Measurements from ENCODE around the gene DLL4. TPM values are rescaled to one million over a fixed set of nuclear protein-coding genes. Genes with fewer than 3 reads are reported as not detected.

Gene DLL4
- total and polyA plus RNA-seq, 2 experiments from 2014 or later: 2.3 TPM; not detected in 1

DNA sequence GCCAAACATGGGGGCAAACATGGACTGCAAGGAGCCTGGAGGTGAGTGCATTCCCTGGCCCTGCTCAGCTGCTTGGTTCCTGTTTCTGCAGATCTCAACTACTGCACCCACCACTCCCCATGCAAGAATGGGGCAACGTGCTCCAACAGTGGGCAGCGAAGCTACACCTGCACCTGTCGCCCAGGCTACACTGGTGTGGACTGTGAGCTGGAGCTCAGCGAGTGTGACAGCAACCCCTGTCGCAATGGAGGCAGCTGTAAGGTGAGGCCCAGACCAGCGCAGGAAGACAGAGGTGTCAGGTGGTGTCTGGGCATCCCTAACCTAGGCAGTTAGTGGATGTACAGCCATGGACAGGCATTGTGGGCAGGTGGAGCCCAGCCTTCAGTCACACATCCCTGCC is 5.3 kb downstream of the DLL4 start:
- H3K36me3 ChIP-seq (replicated peaks; ENCODE audit: insufficient read depth, low read depth): no peaks in the 10 kb centered on the region
- WGBS (ENCODE audit: low lambda C conversion rate, missing lambda C conversion rate): 91% methylated on average over 6 of the region's 6 CpGs
- H3K9me2 ChIP-seq (replicated peaks; ENCODE audit: insufficient read depth): no peaks in the 10 kb centered on the region

DNA sequence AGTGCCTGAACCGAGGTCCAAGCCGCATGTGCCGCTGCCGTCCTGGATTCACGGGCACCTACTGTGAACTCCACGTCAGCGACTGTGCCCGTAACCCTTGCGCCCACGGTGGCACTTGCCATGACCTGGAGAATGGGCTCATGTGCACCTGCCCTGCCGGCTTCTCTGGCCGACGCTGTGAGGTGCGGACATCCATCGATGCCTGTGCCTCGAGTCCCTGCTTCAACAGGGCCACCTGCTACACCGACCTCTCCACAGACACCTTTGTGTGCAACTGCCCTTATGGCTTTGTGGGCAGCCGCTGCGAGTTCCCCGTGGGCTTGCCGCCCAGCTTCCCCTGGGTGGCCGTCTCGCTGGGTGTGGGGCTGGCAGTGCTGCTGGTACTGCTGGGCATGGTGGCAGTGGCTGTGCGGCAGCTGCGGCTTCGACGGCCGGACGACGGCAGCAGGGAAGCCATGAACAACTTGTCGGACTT is 7.1 kb downstream of the DLL4 start:
- Histone ChIP-seq H3K27ac (no peak overlapping the region), H3K9me2 (replicated peaks; ENCODE audit: insufficient read depth) (no peaks in the 10 kb centered on the region), H3K27me3 (peaks cover 3% of the 10 kb centered on the region), H4K20me1 (ENCODE audit: insufficient read depth, poor library complexity, severe bottlenecking) (no peaks in the 10 kb centered on the region), H3K9me3 (ENCODE audit: low read depth) (no peaks in the 10 kb centered on the region), H3K4me1 (ENCODE audit: insufficient read depth) (peaks cover 32% of the 10 kb centered on the region), H3K4me3 (no peak overlapping the region), H3K79me2 (no peaks in the 10 kb centered on the region), H3K4me2 (no peak overlapping the region), H2AFZ (no peak overlapping the region), H3K36me3 (replicated peaks; ENCODE audit: insufficient read depth, low read depth) (no peaks in the 10 kb centered on the region)
- TF ChIP-seq, protein P1, sequence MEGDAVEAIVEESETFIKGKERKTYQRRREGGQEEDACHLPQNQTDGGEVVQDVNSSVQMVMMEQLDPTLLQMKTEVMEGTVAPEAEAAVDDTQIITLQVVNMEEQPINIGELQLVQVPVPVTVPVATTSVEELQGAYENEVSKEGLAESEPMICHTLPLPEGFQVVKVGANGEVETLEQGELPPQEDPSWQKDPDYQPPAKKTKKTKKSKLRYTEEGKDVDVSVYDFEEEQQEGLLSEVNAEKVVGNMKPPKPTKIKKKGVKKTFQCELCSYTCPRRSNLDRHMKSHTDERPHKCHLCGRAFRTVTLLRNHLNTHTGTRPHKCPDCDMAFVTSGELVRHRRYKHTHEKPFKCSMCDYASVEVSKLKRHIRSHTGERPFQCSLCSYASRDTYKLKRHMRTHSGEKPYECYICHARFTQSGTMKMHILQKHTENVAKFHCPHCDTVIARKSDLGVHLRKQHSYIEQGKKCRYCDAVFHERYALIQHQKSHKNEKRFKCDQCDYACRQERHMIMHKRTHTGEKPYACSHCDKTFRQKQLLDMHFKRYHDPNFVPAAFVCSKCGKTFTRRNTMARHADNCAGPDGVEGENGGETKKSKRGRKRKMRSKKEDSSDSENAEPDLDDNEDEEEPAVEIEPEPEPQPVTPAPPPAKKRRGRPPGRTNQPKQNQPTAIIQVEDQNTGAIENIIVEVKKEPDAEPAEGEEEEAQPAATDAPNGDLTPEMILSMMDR (IDR thresholded peaks at IDR 0.05; ENCODE audit: poor library complexity): no peak
- TF ChIP-seq EZH2phosphoT487 (IDR thresholded peaks at IDR 0.05; ENCODE audit: low read depth, severe bottlenecking, unreplicated experiment) (no peak), EZH2 (IDR thresholded peaks at IDR 0.05; ENCODE audit: borderline replicate concordance) (no peak)
- no peak for DNase-seq (ENCODE audit: low spot score)
- 96% methylated on average over 31 of the region's 31 CpGs for WGBS (ENCODE audit: low lambda C conversion rate, missing lambda C conversion rate)

More for the DNA sequence above, 5.3 kb downstream of the DLL4 start:
- Histone ChIP-seq H3K27ac (no peak overlapping the region), H4K20me1 (ENCODE audit: insufficient read depth, poor library complexity, severe bottlenecking) (no peaks in the 10 kb centered on the region), H3K27me3 (peaks cover 6% of the 10 kb centered on the region), H3K4me2 (no peak overlapping the region), H3K79me2 (no peaks in the 10 kb centered on the region), H2AFZ (no peak overlapping the region), H3K4me1 (ENCODE audit: insufficient read depth) (peaks cover 42% of the 10 kb centered on the region), H3K9me3 (ENCODE audit: low read depth) (no peaks in the 10 kb centered on the region), H3K4me3 (no peak overlapping the region)
- TF ChIP-seq EZH2phosphoT487 (IDR thresholded peaks at IDR 0.05; ENCODE audit: low read depth, severe bottlenecking, unreplicated experiment) (no peak), EZH2 (IDR thresholded peaks at IDR 0.05; ENCODE audit: borderline replicate concordance) (no peak)
- TF ChIP-seq, protein P1 (IDR thresholded peaks at IDR 0.05; ENCODE audit: poor library complexity): no peak
- no peak for DNase-seq (ENCODE audit: low spot score)

DNA sequence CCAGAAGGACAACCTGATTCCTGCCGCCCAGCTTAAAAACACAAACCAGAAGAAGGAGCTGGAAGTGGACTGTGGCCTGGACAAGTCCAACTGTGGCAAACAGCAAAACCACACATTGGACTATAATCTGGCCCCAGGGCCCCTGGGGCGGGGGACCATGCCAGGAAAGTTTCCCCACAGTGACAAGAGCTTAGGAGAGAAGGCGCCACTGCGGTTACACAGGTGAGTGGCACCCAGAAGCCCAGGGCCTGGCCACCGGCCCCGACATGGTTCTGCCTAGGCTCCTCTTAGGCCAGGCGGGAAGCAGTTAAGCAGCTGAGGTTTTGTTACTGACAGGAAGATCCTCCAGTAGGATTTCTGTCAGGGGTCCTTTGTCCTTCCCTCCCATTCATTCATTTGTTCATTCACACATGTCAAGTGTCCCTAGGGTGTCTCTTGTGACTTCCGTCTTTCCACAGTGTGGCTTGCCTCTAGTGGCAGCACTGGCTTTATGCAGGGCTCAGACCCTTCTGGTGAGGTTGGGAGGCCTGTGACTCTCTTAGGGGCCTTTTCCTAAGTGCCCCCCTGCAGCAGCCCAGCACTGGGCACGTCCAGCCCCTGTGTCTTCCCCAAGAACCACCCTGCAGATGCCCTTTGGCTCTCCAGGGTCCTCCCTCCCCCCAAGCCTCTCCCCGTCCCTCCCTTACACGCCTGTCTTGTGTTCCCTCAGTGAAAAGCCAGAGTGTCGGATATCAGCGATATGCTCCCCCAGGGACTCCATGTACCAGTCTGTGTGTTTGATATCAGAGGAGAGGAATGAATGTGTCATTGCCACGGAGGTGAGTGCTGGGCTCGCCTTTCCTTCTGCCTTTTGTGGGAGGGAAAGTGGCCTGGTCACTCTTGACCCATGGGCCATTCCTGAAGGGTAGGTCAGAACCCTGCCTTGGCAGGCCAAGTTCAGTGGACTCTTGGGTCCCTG is 7.8 kb downstream of the DLL4 start:
- no peaks in the 10 kb centered on the region for H3K27me3 ChIP-seq
- no peak for DNase-seq (ENCODE audit: low spot score)
- no peaks in the 10 kb centered on the region for H3K79me2 ChIP-seq
- no peaks in the 10 kb centered on the region for H3K9me3 ChIP-seq (ENCODE audit: low read depth)
- TF ChIP-seq EZH2 (IDR thresholded peaks at IDR 0.05; ENCODE audit: borderline replicate concordance) (no peak), EZH2phosphoT487 (IDR thresholded peaks at IDR 0.05; ENCODE audit: low read depth, severe bottlenecking, unreplicated experiment) (no peak)
- TF ChIP-seq, protein P1 (IDR thresholded peaks at IDR 0.05; ENCODE audit: poor library complexity): no peak
- H4K20me1 ChIP-seq (ENCODE audit: insufficient read depth, poor library complexity, severe bottlenecking): no peaks in the 10 kb centered on the region
- H3K4me3 ChIP-seq: no peak overlapping the region
- H3K9me2 ChIP-seq (replicated peaks; ENCODE audit: insufficient read depth): no peaks in the 10 kb centered on the region
- H2AFZ ChIP-seq: no peak overlapping the region
- H3K27ac ChIP-seq: no peak overlapping the region
- H3K36me3 ChIP-seq (replicated peaks; ENCODE audit: insufficient read depth, low read depth): no peaks in the 10 kb centered on the region
- H3K4me1 ChIP-seq (ENCODE audit: insufficient read depth): peaks cover 26% of the 10 kb centered on the region
- 85% methylated on average over 15 of the region's 15 CpGs for WGBS (ENCODE audit: low lambda C conversion rate, missing lambda C conversion rate)
- no peak overlapping the region for H3K4me2 ChIP-seq
